Activated CD8-positive, alpha-beta memory T cell treated with anti-CD3 and anti-CD28 coated beads, Interleukin-2, amount 50 U/mL, for 24 hours (primary cell): Measurements from ENCODE around the gene PIWIL4.

ENCODE experiments used
- DNase-seq: peaks from one replicate; pipeline ENCODE4 v3.0.0-alpha.2; 2020; ENCODE audit errors: extremely low read depth

The PIWIL4 gene

GRCh38 chr11:94567181-94567670, at the start of gene PIWIL4:
PIWIL4 (plus strand) TSS chr11:94567368; CDS start chr11:94567519, 151 bp downstream.
- DNase-seq: no peak

GRCh38 chr11:94518300-94518699, 48.9 kb upstream of the PIWIL4 start:
- no peak for DNase-seq

GRCh38 chr11:94519478-94520084, 47.6 kb upstream of the PIWIL4 start:
- no peak for DNase-seq

- DNase-seq: no peak
These were observed 45.5 kb upstream of the PIWIL4 start for GRCh38 chr11:94521684-94522083.

- DNase-seq: no peak
These were observed 42.8 kb upstream of the PIWIL4 start for GRCh38 chr11:94524341-94524740.

GRCh38 chr11:94525546-94526324, 41.4 kb upstream of the PIWIL4 start:
- DNase-seq: no peak

- no peak for DNase-seq
These were observed 40.3 kb upstream of the PIWIL4 start for GRCh38 chr11:94526645-94527438.

- no peak for DNase-seq
These were observed 38.6 kb upstream of the PIWIL4 start for GRCh38 chr11:94528551-94528950.

- no peak for DNase-seq
These were observed 35.0 kb upstream of the PIWIL4 start for GRCh38 chr11:94532211-94532610.

GRCh38 chr11:94533206-94533605, 34.0 kb upstream of the PIWIL4 start:
- DNase-seq: no peak

GRCh38 chr11:94533696-94534630, 33.2 kb upstream of the PIWIL4 start:
- DNase-seq: no peak

GRCh38 chr11:94536386-94536785, 30.8 kb upstream of the PIWIL4 start:
- DNase-seq: no peak

- DNase-seq: no peak
These were observed 30.1 kb upstream of the PIWIL4 start for GRCh38 chr11:94537031-94537600.

GRCh38 chr11:94539420-94539819, 27.7 kb upstream of the PIWIL4 start:
- DNase-seq: no peak

GRCh38 chr11:94543695-94544645, 23.2 kb upstream of the PIWIL4 start, which contains the start of gene FUT4:
FUT4 (plus strand) TSS chr11:94543921; CDS start chr11:94544134, 213 bp downstream.
- peak; percentile 39 for DNase-seq

- DNase-seq: no peak
These were observed 22.4 kb upstream of the PIWIL4 start for GRCh38 chr11:94544646-94545263.

GRCh38 chr11:94545264-94546161, 21.7 kb upstream of the PIWIL4 start:
- no peak for DNase-seq

- DNase-seq: no peak
These were observed 21.1 kb upstream of the PIWIL4 start for GRCh38 chr11:94546162-94546470.
